ENCODE results near the gene PSG7. TPM values are rescaled to one million over a fixed set of nuclear protein-coding genes. Genes with fewer than 3 reads are reported as not detected.
"Not testable (repeated sequence)": the region's sequence is repeated elsewhere in the genome, so short reads cannot be mapped to it uniquely, and the experiment has no call there.

The PSG7 gene
- total RNA-seq: not detected

DNA sequence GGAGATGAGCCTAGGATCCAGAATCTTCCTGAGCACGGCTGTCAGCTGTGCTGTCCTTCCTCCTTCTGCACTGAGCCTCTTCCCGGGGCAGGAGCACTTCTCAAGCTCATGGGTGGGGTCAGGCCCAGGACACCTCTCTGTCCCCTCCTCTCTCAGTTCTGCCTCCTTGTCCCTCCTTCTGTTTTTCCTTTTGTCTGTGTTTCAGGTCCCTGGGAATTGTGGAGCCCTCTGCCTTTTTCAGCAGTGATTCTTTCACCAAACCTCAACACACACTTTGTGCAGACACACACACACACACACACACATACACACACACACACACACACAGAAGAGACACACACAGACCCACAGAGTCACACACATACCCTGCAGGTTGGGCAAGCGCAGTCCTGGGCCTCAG, at the start of gene PSG7:
TSS of gene PSG7 (minus strand) at position 101 of the 400 bp plus-strand sequence. CDS start 131 bp downstream, outside the sequence.
- H3K27ac ChIP-seq; H3K9me3 ChIP-seq; H3K36me3 ChIP-seq; intact Hi-C loops (cut with DNase I); DNase-seq; H3K4me1 ChIP-seq; H3K27me3 ChIP-seq; H3K4me3 ChIP-seq (replicated peaks in 1 of 3): not testable (repeated sequence)
- 81 to 83% methylated on average over 3 of the region's 3 CpGs for WGBS, 2 donors

DNA sequence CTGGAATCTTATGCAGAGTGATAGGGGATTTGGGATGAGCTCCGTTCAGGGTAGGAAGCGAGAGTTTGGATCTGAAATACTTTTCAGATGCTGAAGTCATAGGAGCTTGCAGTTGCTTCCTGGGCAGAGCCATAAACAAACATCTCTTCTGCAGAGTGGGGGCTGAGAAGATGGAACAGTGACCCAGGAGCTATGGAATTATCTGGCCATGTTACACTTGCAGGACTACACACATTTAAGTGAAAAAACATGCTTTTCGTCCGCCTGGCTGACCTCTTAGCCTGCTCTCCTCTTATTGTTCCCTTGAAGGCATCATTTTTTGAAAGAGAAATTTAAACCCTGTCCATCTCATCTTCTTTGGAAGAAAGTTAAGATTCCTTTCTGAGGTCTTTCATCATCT, 48.6 kb upstream of the PSG7 start:
- 52 to 60% methylated on average over 4 of the region's 4 CpGs for WGBS, 2 donors
- no peak for TF ChIP-seq POLR2A (IDR thresholded peaks at IDR 0.05)
- TF ChIP-seq, protein P1, sequence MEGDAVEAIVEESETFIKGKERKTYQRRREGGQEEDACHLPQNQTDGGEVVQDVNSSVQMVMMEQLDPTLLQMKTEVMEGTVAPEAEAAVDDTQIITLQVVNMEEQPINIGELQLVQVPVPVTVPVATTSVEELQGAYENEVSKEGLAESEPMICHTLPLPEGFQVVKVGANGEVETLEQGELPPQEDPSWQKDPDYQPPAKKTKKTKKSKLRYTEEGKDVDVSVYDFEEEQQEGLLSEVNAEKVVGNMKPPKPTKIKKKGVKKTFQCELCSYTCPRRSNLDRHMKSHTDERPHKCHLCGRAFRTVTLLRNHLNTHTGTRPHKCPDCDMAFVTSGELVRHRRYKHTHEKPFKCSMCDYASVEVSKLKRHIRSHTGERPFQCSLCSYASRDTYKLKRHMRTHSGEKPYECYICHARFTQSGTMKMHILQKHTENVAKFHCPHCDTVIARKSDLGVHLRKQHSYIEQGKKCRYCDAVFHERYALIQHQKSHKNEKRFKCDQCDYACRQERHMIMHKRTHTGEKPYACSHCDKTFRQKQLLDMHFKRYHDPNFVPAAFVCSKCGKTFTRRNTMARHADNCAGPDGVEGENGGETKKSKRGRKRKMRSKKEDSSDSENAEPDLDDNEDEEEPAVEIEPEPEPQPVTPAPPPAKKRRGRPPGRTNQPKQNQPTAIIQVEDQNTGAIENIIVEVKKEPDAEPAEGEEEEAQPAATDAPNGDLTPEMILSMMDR (IDR thresholded peaks at IDR 0.05): no peak
- H3K4me1 ChIP-seq: no peaks in the 10 kb centered on the region

DNA sequence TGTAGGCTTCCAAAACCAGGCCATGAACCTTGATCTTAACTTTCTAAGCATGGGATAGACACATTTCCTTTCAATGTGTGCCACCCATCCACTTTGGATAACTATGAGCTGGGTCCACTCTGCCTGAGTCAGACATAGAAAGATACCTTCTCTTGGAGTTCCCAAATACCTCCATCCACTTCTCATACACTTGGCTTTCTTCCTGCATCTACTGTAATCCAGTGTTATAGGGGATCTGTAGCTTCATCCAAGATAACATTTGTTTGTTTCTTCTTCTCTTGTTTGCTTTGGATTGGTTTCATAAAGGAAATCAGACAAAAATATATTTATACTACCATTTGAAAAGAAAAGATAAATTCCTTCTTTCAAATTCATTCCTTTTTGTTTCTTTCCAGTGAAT, 45.1 kb upstream of the PSG7 start:
- intact Hi-C loops (cut with DNase I); H3K4me3 ChIP-seq (replicated peaks in 1 of 3); H3K9me3 ChIP-seq; H3K27me3 ChIP-seq; H3K36me3 ChIP-seq; H3K27ac ChIP-seq; DNase-seq; H3K4me1 ChIP-seq: not testable (repeated sequence)

More for the DNA sequence above, 48.6 kb upstream of the PSG7 start:
- intact Hi-C loops (cut with DNase I): no loop called here
- Histone ChIP-seq H3K9me3 (no peaks in the 10 kb centered on the region), H3K27ac (no peak overlapping the region), H3K27me3 (no peaks in the 10 kb centered on the region), H3K4me3 (replicated peaks in 1 of 3) (no peak overlapping the region), H3K36me3 (no peaks in the 10 kb centered on the region)
- DNase-seq: no peak

DNA sequence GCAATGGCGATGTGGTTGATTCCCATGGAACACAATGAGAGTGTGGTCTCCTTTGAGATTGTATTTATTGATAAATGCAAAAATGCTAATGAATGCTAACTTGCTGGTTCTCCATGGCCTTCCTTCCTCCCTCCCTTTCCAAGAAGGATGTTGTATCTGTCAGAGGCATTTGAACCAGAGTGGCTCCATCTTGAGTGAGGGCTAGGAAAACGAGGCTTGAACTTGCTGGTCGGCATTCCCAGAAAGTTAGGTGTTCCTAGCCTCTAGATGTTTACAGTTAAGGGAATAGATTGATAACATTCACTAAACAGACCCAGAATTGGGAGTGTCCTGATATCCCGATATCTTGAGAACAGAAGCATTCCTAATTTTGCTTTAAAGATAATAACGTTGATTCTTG, 34.4 kb upstream of the PSG7 start:
- 87 to 91% methylated on average over 5 of the region's 5 CpGs for WGBS, 2 donors
- H3K36me3 ChIP-seq; DNase-seq; intact Hi-C loops (cut with DNase I); H3K9me3 ChIP-seq; H3K27me3 ChIP-seq; H3K4me3 ChIP-seq (replicated peaks in 1 of 3); H3K4me1 ChIP-seq; H3K27ac ChIP-seq: not testable (repeated sequence)

DNA sequence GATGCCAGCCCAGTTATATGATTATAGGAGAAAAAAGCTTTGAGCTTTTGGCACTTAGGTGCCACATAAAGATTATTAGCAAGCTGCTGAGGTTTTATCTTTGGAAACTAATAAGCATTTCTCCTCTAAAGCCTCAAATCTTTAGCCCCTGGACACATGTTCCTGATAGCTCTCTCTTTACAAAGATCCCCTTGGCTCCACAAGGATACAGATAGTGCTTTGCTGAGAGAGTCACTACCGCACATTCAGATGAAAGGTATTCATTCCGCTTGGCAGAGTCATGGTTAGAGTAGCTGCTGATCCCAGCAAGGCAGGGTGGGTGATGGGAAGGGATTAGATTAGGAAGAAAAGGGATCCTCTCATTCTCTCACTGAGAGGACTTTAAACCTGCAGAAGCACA, 28.2 kb upstream of the PSG7 start:
- no peak overlapping the region for H3K27ac ChIP-seq
- H3K27me3 ChIP-seq: no peaks in the 10 kb centered on the region
- H3K9me3 ChIP-seq: no peaks in the 10 kb centered on the region
- no peak overlapping the region for H3K4me3 ChIP-seq (replicated peaks in 1 of 3)
- DNase-seq: no peak
- intact Hi-C loops (cut with DNase I): no loop called here
- H3K36me3 ChIP-seq: no peaks in the 10 kb centered on the region
- WGBS, 2 donors: 87 to 94% methylated on average over 2 of the region's 2 CpGs
- TF ChIP-seq, protein P1 (IDR thresholded peaks at IDR 0.05): no peak
- no peak for TF ChIP-seq POLR2A (IDR thresholded peaks at IDR 0.05)
- H3K4me1 ChIP-seq: no peaks in the 10 kb centered on the region

DNA sequence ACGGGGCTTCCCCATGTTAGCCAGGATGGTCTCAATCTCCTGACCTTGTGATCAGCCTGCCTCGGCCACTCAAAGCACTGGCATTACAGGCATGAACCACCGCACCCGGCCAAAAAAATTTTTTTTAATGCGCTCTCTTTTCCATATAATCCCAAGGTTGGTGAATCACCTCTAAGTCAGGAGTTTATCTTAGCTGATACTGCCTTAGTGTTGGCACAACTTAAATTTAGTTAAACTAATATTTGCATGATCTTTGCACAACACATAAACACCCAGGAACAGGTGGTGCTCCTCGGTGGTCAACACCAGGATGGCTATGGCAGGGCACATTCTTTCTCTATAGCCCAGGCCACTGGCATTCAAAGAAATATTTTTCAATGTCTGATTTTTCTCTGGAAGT, 24.1 kb upstream of the PSG7 start:
- Histone ChIP-seq H3K27ac (no peak overlapping the region), H3K4me3 (replicated peaks in 1 of 3) (no peak overlapping the region), H3K36me3 (no peaks in the 10 kb centered on the region), H3K27me3 (no peaks in the 10 kb centered on the region), H3K9me3 (no peaks in the 10 kb centered on the region), H3K4me1 (no peaks in the 10 kb centered on the region)
- no peak for DNase-seq
- intact Hi-C loops (cut with DNase I): no loop called here
- no peak for TF ChIP-seq POLR2A (IDR thresholded peaks at IDR 0.05)
- TF ChIP-seq, protein P1 (IDR thresholded peaks at IDR 0.05): no peak
- 86 to 91% methylated on average over 6 of the region's 6 CpGs for WGBS, 2 donors

DNA sequence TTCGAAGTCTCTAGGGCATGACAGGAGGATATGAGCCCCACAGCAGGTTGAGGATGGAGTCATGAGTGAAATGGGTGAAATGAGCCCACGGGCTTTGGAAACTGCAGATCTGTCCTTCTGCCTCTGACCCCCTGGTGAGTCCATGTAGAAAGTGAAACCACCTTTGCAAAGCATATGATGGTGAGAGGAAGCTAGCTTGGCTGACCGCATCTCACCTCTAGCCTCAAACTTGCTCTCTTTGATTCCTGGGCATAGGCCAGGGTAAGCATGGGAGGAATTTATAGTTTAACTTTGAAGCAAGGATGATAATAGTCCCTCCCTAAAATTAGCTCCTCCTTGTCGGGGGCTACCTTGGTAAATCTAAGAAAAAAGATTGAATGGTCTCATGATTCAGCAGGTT, 15.1 kb upstream of the PSG7 start:
- H3K4me3 ChIP-seq (replicated peaks in 1 of 3); H3K27me3 ChIP-seq; intact Hi-C loops (cut with DNase I); H3K27ac ChIP-seq; H3K4me1 ChIP-seq; H3K36me3 ChIP-seq; H3K9me3 ChIP-seq; DNase-seq: not testable (repeated sequence)
- 68 to 82% methylated on average over 4 of the region's 4 CpGs for WGBS, 2 donors

DNA sequence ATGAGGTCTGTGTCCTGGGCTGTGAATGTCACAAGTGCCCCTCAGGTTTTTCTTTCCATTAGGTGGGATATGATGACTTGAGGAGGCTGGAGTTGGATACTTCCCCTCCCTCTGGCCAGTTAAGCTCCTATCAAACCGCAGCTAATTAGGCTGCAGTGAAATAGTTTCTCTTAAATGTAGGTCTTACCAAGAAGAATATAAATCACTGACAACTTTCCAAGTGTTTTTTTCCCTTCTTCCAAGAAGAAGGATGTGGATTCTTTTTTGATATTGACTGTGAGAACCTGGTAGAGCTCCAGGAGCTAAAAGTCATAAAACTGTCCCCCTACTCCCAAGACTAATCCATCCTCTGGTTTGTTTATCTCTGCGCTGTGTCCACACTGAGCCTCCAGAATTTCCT, 14.5 kb upstream of the PSG7 start:
- DNase-seq; intact Hi-C loops (cut with DNase I); H3K27me3 ChIP-seq; H3K27ac ChIP-seq; H3K36me3 ChIP-seq; H3K4me1 ChIP-seq; H3K9me3 ChIP-seq; H3K4me3 ChIP-seq (replicated peaks in 1 of 3): not testable (repeated sequence)
- WGBS, 2 donors: 82 to 83% methylated on average over 2 of the region's 2 CpGs

Measured in thyroid gland (tissue), 4 donors.